GOT3 (cell line): ENCODE data around the gene ESYT2.
"Not testable (repeated sequence)": the region's sequence is repeated elsewhere in the genome, so short reads cannot be mapped to it uniquely, and the experiment has no call there.

Experiments
- DNase-seq: peaks from one replicate; lab custom pipeline; 2025; ENCODE audit warnings: mixed read lengths; lab: John Stamatoyannopoulos, UW

Gene ESYT2

DNA sequence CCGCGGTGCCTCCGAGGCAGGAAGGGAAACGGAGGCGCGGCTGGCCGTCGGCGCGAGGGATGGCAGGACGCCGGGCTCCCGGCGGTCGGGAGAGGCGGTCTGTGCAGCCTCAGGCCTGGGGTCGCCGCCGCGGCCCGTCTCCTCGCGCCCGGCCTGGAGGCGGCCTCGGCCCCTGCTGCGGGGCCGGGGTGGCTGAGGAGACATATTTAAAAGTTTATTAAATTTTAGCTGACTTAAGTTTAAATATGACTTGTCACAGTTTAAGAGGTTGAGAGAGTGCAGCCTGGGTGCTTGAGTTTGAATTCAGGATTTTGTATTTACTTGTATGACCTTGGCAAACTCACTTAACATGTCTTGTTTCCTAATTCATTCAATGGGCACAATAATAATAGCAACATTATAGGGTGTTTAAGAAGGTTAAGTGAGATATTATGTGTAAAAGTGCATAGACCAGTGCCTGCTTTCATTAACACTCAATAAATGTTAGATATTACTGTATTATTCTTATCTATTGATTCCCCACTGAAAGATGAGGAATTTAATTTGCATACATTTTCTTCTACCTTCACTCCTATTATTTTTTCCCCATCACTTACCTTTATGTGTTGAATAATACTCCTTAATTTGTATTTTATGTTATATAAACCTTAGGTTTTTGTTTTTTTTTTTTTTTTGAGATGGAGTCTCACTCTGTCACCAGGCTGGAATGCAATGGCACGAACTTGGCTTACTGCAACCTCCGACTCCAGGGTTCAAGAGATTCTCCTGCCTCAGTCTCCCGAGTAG is 27.8 kb upstream of the ESYT2 start:
- DNase-seq, result no peak

DNA sequence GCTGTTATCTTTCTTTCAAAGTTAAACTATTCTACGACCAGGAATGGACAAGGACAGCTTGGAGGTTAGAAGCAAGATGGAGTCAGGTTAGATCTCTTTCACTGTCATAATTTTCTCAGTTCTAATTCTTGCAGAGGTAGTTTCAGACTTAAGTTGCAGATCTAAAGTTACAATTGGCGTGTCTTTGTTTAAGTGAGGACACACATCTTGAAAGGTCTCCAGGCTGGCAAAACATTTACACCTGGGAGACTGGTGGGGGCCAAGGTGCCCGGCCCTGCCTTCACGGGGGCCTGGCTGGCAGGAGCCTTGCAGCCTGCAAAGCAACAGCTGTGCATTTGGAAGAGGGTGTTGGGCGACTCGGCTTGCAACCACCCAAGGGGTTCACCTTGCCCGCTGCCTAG is 25.4 kb upstream of the ESYT2 start:
- no peak for DNase-seq

DNA sequence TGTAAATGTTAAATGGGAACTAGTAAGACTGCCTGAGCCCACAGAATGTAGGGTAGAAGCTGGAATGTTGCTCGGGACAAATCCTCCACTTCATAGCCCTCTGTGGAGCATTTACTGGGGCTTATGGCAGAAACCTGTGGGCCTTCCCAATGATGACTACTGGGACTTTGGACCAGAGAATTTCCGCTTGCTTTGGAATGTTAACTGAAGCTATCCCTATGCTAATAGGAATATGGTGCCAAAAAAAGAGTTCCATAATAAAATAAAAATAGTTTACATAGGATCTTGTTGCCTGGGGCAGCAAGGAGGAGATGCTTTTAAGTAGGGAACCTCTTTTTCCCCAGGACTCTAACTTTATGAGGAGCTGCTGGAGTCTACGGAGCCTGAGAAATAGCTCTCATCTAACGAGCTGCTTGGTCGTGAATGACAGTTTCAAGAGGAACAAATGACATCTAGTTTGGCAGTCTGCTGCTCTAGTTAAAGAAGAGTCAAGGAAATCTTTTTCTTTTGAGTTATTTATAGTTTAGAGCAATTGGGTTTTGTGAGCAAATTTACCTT is 21.3 kb upstream of the ESYT2 start:
- DNase-seq, result no peak

DNA sequence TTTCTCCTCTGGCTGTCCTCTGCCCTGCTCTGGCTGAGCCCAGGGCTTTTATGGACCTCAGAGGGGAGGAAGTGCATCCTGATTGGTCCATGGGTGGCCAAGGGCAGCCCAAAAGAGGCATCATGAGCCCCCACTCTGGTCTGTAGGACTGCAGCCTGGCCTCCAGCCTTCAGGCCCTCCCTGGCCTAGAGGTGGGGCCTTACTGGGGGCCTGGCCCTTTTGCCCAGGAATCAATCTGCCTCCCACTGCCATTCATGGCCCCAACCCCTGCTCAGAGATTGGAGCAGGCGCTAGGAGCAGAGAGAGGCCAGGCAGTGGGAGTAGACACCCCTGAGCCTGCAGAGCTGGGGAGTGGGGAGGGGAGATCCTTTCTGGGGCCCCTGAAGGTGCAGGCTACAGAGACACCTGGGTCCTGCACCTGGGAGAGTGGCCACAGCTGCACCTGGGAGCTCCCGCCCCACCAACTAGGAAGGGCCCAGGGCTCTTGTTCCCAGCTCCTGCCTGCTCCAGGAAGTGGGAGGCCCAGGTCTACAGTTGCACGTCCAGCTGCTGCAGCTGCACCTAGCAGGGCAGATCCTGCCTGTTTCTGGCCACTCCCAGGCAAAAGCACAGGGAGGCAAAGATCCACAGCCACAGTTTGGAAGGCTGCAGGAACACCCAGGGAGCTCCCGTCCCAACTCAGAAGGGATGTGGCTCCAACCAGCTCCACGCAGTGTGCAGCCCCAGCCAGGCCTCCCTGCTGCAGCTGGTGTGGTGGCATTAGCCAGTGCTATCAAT is 20.6 kb upstream of the ESYT2 start:
- no peak for DNase-seq

DNA sequence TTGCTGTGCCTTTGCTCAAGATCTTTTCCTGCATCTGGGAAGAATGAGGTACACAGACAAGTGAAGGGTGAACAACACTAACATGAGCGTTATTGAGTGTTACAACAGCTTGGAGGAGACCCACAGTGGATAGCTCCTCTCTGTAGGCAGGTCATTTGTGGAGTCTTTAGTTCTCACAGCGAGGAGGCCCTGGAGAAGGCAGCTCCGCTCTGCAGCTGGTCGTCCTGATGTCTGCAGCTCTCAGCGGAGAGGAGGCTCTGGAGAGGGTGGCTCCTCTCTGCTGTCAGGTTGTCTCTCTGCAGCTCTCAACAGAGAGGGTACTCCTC is 20.1 kb upstream of the ESYT2 start:
- DNase-seq, result no peak

DNA sequence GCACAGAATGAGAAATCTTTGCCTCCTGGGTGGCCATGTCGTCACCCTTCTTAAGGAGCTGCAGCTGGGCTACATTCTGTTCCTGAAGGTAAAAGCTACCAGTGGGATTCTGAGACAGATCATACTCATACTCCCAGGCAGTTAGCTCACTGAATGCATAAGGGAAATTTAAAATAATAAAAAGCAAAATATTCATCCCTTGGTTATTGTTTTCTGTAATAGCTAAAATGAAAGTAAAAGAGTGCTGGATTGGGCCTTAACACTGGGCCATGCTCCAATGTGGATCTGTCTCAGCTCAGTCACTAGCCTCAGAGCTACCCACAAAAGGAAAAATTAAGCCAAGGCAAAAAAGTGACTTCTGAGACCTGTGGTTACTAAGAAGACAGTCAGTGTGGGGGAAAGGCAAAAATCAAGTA is 18.1 kb upstream of the ESYT2 start:
- no peak for DNase-seq

DNA sequence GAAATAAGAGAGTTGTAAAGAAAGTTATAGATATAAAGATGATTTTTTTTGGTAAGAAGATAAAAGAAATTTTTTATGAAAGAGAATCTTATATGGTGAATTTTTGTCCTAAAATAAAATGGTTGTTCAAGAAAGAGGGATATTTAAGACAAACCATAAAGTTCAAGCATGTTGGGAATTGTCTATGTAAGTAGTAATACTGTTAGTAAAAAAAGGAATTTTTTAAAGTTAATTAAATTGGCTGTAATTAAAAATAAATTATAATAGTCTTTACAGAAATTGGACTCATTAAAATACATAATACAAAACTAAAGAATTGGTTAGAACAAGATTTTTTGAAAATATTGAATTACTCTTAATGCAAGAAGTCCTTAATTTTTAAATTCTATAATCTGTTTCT is 17.0 kb upstream of the ESYT2 start:
- DNase-seq, result no peak

DNA sequence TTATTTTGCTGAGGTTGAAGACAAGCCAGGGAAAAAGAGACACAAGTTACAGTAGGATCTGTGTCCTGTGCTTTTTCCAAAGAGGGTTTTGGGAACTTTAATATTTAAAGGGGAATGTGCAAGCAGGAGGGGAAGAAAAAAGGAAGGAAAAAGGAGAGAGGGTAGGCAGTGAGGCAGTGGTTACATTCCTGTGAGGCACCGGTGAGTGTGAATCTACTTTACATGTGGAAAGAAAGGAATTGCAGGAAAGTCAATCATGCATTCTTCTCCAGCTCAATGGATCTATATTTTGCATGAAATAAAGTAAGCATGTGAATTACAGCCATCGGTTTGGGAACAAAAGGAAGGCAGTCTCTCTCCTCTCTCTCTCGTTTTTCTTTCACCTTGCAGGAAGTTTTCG is 14.5 kb upstream of the ESYT2 start:
- DNase-seq, result no peak

DNA sequence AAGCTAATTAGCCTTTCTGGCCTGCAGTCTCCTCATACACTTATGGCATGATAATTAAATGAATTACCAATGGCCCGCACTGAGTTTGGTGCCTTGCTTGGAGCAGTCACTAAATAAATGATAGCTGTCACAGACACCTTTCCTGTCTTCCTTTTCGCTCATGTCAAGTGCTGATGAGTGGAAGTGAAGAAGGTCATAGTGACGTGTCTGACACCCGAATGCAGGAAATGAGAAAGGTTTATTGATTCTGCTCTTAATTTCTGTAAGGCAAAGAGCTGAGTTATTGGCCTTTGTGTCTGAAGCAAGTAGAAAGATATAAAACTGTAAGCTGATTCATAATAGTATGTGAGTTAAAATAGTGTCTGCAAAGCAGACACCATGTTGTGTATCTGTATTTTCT is 13.2 kb upstream of the ESYT2 start:
- DNase-seq, result no peak

DNA sequence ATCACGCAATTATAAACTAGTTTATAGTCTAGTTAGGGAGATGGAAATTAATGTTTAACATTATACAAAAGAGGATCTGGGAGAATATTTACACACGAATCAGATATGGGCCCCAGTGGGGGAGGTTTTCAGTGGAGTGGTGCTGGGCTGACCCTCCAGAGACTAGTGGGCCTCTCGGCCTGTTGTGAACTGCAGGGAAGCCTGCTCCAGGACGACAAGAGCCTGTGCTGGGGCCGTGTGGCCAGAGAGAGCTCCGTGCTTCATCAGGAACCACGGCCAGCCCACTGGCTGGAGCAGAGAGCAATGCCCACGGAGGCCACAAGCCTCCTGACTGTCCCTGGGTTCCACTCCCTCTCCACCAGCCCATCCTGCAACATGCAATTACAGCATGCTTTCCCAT is 11.3 kb upstream of the ESYT2 start:
- no peak for DNase-seq

DNA sequence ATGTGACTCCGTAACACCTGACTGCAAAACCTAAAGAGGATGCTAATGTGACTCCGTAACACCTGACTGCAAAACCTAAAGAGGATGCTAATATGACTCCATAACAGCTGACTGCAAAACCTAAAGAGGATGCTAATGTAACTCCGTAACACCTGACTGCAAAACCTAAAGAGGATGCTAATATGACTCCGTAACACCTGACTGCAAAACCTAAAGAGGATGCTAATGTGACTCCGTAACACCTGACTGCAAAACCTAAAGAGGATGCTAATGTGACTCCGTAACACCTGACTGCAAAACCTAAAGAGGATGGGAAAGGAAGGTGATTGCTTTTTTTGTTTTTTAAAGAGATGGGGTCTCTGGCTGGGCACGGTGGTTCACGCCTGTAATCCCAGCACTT is 9.9 kb upstream of the ESYT2 start:
- not testable (repeated sequence) for DNase-seq

DNA sequence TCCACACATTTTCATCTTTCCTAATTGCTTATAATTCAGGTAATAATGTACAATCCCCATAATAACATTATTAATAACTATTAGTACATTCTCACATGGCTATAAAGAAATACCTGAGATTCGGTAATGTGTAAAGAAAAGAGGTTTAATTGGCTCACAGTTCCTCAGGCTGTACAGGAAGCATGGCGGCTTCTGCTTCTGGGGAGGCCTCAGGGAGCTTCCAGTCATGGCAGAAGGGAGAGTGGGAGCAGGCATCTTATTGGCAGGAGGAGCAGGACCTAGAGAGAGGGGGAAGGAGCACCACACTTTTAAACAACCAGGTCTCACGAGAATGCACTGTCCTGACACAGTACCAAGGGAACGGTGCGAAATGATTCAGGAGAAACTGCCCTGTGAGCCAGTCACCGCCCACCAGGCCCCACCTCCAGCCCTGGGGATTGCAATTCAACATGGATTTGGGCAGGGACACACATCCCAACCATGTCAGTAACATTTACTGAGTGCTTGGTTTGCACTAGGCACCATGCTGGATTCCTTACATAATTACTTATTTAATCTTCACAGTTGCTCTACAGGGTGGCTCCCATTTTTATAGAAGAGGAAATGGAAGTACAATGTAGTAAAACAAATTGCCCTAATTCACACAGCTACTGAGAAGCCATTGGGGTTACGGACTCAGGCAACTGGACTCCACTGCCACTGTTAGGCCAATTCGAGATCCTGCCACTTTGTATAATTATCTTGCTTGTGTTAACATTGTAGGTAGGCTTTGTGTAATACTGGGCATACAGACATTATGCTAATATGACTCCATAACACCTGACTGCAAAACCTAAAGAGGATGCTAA is 8.7 kb upstream of the ESYT2 start:
- no peak for DNase-seq

DNA sequence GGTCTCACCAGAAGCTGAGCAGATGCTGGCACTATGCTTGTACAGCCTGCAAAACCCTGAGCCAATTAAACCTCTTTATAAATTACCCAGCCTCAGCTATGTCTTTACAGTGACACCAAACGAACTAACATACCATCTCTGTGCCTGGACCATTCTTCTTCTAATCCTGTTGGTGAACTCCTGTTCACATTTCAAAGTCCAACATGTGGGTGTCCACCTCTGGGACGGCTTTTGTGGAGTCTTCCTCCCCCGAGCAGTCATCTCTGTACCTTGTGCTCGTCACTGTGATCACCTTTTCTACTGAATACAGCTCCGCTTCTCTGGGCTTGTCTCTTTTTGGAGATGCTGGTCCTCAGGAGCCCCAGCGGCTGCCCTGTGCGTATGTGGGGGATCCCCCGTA is 7.4 kb upstream of the ESYT2 start:
- no peak for DNase-seq

DNA sequence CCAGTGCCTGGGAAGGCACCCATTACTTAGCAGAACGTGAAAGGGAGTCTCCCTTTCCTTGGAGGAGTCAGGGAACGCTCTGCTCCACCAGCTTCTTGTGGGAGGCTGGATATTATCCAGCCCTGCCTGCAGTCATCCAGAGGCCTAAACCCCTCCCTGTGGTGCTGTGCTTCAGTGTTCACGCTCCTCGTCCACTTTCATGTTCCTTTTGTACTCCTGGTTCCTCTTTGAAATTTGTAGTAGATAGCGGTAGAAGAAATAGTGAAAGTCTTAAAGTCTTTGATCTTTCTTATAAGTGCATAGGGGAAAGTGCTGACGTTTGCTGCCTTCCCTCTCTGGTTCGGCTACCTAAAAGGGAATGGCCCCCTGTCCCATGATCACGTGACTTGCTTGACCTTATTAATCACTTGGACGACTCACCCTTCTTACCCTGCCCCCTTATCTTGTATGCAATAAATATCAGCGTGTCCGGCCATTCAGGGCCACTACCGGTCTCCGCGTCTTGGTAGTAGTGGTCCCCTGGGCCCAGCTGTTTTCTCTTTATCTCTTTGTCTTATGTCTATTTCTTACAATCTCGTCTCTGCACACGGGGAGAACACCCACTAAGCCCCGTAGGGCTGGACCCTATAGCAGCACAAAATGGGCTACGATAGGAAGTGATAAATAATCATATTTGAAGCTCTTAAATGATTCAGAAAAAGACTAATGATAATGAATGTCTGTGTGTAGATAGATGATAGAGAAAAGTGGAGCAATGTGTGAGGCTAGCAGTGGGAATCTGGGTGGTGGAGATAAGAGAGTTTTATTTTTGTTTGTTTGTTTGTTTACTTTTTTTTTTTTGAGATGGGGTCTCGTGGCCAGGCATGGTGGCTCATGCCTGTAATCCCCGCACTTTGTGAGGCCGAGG is 5.8 kb upstream of the ESYT2 start:
- DNase-seq, result no peak

DNA sequence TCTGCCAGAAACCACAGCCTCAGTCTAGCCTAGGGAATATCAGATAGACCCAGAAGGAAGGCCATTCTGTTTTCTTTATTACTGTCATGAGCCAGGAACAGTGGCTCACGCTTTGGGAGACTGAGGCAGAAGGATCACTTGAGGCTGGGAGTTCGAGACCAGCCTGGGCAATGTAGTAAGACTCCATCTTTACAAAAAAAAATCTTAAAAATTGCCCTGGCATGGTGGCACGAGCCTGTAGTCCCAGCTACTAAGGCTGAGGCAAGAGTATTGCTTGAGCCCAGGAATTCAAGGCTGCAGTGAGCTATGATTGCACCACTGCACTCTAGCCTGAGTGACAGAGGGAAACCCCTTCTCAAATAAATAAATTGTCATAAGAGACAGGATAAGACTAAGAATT is 3.7 kb upstream of the ESYT2 start:
- DNase-seq, result no peak

DNA sequence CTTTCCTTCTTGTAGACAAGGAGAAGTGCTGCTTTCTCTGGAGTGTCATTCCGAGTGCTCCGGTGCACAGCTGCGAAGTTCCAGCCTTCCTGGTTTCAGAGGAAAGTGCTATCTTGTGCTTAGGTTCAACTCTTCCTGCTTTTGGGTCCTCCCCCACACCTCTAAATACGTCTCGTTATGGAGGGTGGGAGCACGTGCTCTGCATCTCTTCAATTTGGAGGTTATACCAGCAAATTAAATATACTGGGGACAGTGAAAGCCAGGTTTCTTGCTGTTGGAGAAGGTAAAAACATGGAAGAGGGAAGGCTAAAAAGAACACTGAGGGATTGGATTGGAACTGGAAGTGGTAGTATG is 2.4 kb upstream of the ESYT2 start:
- DNase-seq, result no peak

DNA sequence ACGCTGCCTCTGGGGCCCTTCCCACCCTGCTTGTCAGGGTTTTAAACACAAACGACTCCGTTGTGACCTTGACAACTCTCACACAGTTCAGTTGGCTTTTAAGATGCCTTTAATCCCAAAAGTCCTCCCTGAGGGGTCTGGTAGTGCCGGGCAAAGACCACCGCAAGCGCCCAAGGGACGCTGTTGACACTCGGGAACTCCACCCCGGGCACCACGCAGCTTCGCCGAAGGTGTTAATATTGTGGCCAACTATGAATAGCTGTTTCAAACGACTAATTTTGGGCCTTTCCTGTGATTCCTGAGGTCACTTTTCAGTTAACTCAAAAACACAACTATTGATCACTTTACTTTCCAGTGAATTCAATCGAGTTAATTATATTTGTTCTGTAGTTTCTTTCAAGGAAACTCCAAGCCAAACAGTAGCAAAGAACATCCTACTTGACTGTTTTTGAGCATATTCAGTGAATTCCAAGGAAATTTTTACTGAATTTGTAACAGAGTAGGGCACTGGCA is 958 bp upstream of the ESYT2 start:
- DNase-seq, result no peak

DNA sequence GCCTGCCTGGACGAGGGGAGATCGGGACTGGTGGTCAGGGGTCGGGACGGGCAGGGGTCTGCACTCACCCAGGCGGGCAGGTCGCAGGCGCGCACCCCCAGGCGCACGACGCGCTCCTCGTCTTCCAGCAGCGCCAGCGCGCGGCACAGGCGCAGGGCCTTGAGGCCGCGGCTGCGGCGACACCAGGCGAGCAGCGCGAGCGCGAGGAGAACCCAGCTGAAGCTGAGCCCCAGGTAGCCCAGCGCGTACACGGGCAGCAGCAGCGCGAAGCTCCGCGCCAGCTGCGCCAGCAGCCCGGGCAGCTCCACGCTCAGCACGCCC is 328 bp downstream of the ESYT2 start:
- no peak for DNase-seq

DNA sequence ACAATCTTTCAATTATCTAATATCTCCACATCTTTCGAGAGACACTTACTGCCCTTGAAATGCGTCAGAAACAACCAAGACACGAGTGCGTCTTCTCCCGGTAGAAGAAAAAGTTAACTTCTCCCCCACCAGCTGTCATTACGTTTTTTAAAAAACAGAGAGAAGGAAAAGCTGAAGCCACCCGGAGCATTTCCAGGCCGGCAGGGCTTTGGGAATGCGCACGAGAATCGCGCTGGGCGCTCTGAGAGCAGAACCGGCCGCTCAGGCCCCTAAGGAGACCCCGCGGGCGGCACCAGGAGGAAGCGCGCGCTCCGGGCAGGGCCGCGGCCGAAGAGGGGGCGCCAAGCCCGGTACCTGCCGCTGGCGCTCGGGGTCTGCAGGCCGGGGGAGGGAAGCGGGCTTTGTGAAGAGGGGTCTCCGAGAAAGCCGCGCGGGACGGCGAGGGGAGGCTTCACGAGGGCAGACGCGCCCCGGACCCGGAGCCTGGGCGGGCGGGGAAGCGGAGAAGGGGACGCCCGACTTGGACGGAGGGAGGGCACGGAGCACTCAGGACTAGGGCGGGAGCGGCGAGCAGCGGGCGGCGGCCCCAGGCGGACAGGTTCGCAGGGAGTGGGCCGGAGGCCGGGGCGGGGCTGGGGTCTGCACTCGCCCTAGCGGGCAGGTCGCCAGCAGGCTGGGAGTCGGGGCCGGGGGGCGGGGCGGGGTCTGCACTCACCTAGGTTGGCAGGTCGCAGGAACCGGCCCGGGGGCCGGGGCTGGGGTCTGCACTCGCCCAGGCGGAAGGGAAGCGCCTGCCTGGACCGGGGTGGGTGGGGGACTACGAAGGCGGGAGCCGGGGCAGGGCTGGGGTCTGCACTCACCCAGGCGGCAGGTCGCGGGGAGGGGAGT is 932 bp downstream of the ESYT2 start:
- no peak for DNase-seq

DNA sequence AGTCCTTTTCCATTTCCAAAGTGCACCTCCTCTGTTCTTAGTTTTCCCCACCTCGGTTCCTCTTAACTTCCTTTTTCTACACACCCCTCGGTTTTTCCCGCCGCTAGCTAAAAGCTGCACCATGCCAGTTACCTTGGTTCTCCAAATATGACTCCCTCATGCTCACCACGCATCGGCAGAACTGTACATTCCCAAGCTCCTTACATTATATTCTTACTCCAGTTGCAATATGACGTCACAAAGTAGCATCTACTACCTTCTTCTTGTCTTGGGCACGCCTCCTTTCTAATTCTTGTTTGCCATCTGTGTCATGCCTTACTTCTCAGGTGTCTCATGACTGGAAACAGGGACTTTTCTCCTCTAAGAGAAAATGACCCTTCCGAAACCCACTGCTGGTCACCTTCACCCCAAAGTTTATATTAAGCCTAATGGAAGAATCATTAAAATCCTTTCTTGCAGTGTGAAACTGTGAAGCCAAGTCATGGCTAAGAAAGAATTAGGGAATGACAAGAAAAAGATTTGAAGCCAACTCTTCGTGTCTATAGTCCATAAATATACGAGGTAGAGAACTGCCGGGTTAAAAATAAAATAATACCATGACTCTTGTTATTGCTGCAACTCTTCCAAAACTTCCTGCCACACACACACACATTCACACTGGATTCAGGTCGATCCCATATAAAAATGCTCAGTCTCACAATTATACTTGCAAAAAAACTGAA is 1.7 kb downstream of the ESYT2 start:
- no peak for DNase-seq
